GM12878 (cell line): ENCODE data around the gene CACNA2D3. TPM values are rescaled to one million over a fixed set of nuclear protein-coding genes. Genes with fewer than 3 reads are reported as not detected.

Experiments used
- ATAC-seq: fragments of 200-7000 bp; cut with Tn5 transposase; 3 replicates; pipeline ENCODE4 v1.9.1; 2020; ENCODE audit warnings: mild to moderate bottlenecking, moderate library complexity
- BruUV-seq: library from RNA; stranded (reverse); fragments of 400-500 nt; replicated peaks from 2 replicates; lab custom pipeline; 2021; lab: Mats Ljungman, UMichigan
- CTCF ChIA-PET: fragments of 300-600 bp; sonication (Branson Sonifier 250); formaldehyde crosslinking; extraction: SDS; loops from one replicate; lab custom pipeline; 2021; ENCODE audit warnings: inconsistent platforms; lab: Yijun Ruan, JAX
- POLR2A ChIA-PET: fragments of 350-600 bp; formaldehyde crosslinking; extraction: SDS; loops from one replicate; lab custom pipeline; 2021; ENCODE audit warnings: inconsistent platforms; lab: Charles Lee
- RAD21 ChIA-PET: fragments of 300-600 bp; sonication (Branson Sonifier 250); formaldehyde crosslinking; loops from one replicate; lab custom pipeline; 2023; ENCODE audit warnings: antibody characterized with exemption; ENCODE audit not compliant: unreplicated experiment; lab: Charles Lee
- SMC1A ChIA-PET: fragments of 300-600 bp; sonication (Branson Sonifier 250); formaldehyde crosslinking; loops from one replicate; lab custom pipeline; 2023; ENCODE audit not compliant: unreplicated experiment, uncharacterized antibody; lab: Charles Lee
- DNase-seq: peaks from one replicate; pipeline ENCODE4 v3.0.0-alpha.2; 2011; ENCODE audit warnings: low read depth, low spot score
- FAIRE-seq: peaks from 3 replicates; lab custom pipeline; 2011; peaks lifted over from hg19 to GRCh38; lab: Jason Lieb, UNC
- H2AFZ ChIP-seq: 2 replicates; pipeline ENCODE4 v1.6.0; 2011; ENCODE audit warnings: low read depth, low read length, control low read depth; ENCODE audit not compliant: control insufficient read depth
- H3K27ac ChIP-seq: 2 replicates; pipeline ENCODE4 v1.5.1; 2011; ENCODE audit warnings: control low read depth; ENCODE audit not compliant: control insufficient read depth, insufficient read depth
- H3K27me3 ChIP-seq, 2 experiments: replicated peaks in 1 of 2; 2 replicates each; pipeline versions ENCODE4 v1.6.0 to v1.6.1; 2011; ENCODE audit warnings: low read length in 1 of 2; ENCODE audit not compliant: control insufficient read depth in 2 of 2, insufficient read depth in 2 of 2
- H3K36me3 ChIP-seq, 2 experiments: 2 replicates each; pipeline ENCODE4 v1.5.1; 2011; ENCODE audit warnings: low read length in 1 of 2; ENCODE audit not compliant: control insufficient read depth in 2 of 2, insufficient read depth in 2 of 2
- H3K4me1 ChIP-seq: 2 replicates; pipeline ENCODE4 v1.6.1; 2011; ENCODE audit warnings: mild to moderate bottlenecking, low read length, moderate library complexity, mixed read lengths; ENCODE audit not compliant: control insufficient read depth, insufficient read depth
- H3K4me2 ChIP-seq: 2 replicates; pipeline ENCODE4 v1.6.0; 2011; ENCODE audit warnings: control low read depth; ENCODE audit not compliant: control insufficient read depth, insufficient read depth
- H3K4me3 ChIP-seq: fragments of 200-600 bp; sonication (generic); 2 replicates; pipeline ENCODE4 v1.5.1; 2016
- H3K79me2 ChIP-seq: 2 replicates; pipeline ENCODE4 v1.6.0; 2011; ENCODE audit warnings: low read length; ENCODE audit not compliant: control insufficient read depth, insufficient read depth
- H3K9ac ChIP-seq: 2 replicates; pipeline ENCODE4 v1.8.0; 2011; ENCODE audit warnings: low read length, control low read depth, mixed read lengths; ENCODE audit not compliant: control insufficient read depth, insufficient read depth
- H3K9me3 ChIP-seq: replicated peaks from 3 replicates; pipeline ENCODE4 v1.5.1; 2011; ENCODE audit warnings: mild to moderate bottlenecking, low read length; ENCODE audit not compliant: control insufficient read depth, insufficient read depth
- H4K20me1 ChIP-seq: 2 replicates; pipeline ENCODE4 v1.6.0; 2011; ENCODE audit not compliant: control insufficient read depth, insufficient read depth
- HCFC1 ChIP-seq: fragments of 150-350 bp; IDR thresholded peaks from 2 replicates; pipeline ENCODE4 v1.6.1; 2014; ENCODE audit warnings: low read length
- IRF5 ChIP-seq: fragments of 450-650 bp; IDR thresholded peaks from 2 replicates; pipeline ENCODE4 v1.6.1; 2017; ENCODE audit warnings: borderline replicate concordance
- MXI1 ChIP-seq: fragments of 150-350 bp; IDR thresholded peaks from 2 replicates; pipeline ENCODE4 v1.6.1; 2011; ENCODE audit warnings: low read depth, mild to moderate bottlenecking, inconsistent platforms, low read length, improper control_type of control experiment
- PAX8 ChIP-seq: fragments of 450-650 bp; IDR thresholded peaks from 2 replicates; pipeline ENCODE4 v1.6.1; 2017; ENCODE audit warnings: mild to moderate bottlenecking, moderate library complexity
- RB1 ChIP-seq: fragments of 450-650 bp; formaldehyde crosslinking; IDR thresholded peaks from 2 replicates; pipeline ENCODE4 v1.6.1; 2017; ENCODE audit warnings: mild to moderate bottlenecking, borderline replicate concordance
- WGBS: methylation state at CpG from one replicate; pipeline ENCODE4 v1.1.6; 2016; ENCODE audit warnings: low lambda C conversion rate; ENCODE audit not compliant: insufficient replicate concordance, insufficient coverage; ENCODE audit errors: missing lambda C conversion rate; 5-methylcytosine and 5-hydroxymethylcytosine counted together
- in situ Hi-C: fragments of 300-500 bp; cut with MboI; formaldehyde crosslinking; loops from 9 replicates; pipeline ENCODE4 v1.14.3; 2018; ENCODE audit warnings: mixed read lengths
- intact Hi-C: fragments of 100-400 bp; cut with micrococcal nuclease; formaldehyde crosslinking; loops from one replicate; pipeline ENCODE4 v1.14.2; 2022; ENCODE audit not compliant: unreplicated experiment
- polyA plus RNA-seq, 11 experiments: library from polyadenylated mRNA; depleted of rRNA in 4 of 11; unstranded in 6 of 11; stranded (reverse) in 5 of 11; fragments of >200 nt; fragmentation: Nextera tagmentation in 4 of 11; fragmentation: Illumina TruSeq in 1 of 11; extraction: Ambion mirVana in 4 of 11; extraction: Trizol in 1 of 11; gene quantifications; 1 replicate in 1 of 11; 2 replicates in 10 of 11; pipeline versions ENCODE4 v1.2.1 to v1.2.3, GENCODE V29; 2011 to 2016; ENCODE audit warnings: inconsistent platforms in 2 of 11, missing spikeins in 2 of 11, low read depth in 1 of 11
- total RNA-seq, 4 experiments: library from RNA; depleted of rRNA in 3 of 4; stranded (reverse); fragments of >200 nt in 3 of 4; fragmentation: Illumina TruSeq in 1 of 4; extraction: Trizol in 1 of 4; gene quantifications; 2 replicates each; pipeline versions ENCODE4 v1.2.1 to v1.2.3, GENCODE V29; 2013 to 2021
- TF ChIP-seq, protein P1 (sequence below): fragments of 450-650 bp; IDR thresholded peaks from 2 replicates; pipeline ENCODE4 v1.6.1; 2017; ENCODE audit warnings: mild to moderate bottlenecking, moderate library complexity

CACNA2D3 gene
- total and polyA plus RNA-seq, 10 of the 15 experiments (the other 5 are each of a cell fraction or from before 2014, with no cell fraction given), result not detected

DNA sequence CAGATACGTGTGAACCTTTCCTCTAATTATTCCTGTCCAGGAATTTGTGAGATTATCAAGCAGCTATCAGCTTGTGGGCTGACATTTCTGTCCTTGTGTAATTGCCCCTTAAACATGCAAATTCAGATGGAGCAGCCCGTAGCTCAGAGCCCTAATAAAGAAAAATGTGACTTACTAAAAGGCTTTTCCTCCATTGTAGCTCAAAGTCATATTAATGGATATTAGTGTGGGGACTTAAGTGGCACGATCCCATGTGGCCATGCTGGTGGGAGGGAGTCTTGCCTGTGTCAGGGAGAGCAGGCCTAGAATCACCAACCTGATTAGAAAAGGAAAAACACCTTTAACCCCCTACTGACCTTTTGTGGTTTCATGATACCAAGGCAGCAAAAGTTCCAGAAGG lies 406.3 kb downstream of the CACNA2D3 start:
- BruUV-seq, result no TSS peak
- no peak for ATAC-seq
- 20% methylated on average over 3 of the region's 3 CpGs for WGBS
- no peak for TF ChIP-seq HCFC1
- TF ChIP-seq RB1, result no peak
- ChIA-PET POLR2A (no interaction called here), RAD21 (no interaction called here), CTCF (interaction anchor here (0.6 kb wide), 1 partner anchor 36 kb away, joined by 3 read pairs; no protein-coding TSS in a partner anchor), SMC1A (no interaction called here)
- no peak for DNase-seq
- Histone ChIP-seq H3K4me2 (no peak overlapping the region), H3K27ac (no peak overlapping the region), H3K4me1 (no peaks in the 10 kb centered on the region), H2AFZ (no peak overlapping the region), H3K27me3 (no peaks in the 10 kb centered on the region; a peak in 1 of 4 replicates), H3K36me3 (no peaks in the 10 kb centered on the region), H3K9me3 (no peaks in the 10 kb centered on the region), H3K79me2 (no peaks in the 10 kb centered on the region), H3K9ac (no peak overlapping the region), H4K20me1 (no peaks in the 10 kb centered on the region), H3K4me3 (no peak overlapping the region)
- FAIRE-seq, result no peak
- in situ Hi-C loops (no loop called here), intact Hi-C loops (no loop called here)

GRCh38 chr3:54530091-54530490 lies 407.7 kb downstream of the CACNA2D3 start:
- H3K27ac ChIP-seq, result no peak overlapping the region
- no peak for FAIRE-seq
- ATAC-seq, result no peak
- RAD21 ChIA-PET, result no interaction called here
- intact Hi-C loops, result no loop called here
- no peaks in the 10 kb centered on the region for H3K79me2 ChIP-seq
- in situ Hi-C loops, result no loop called here
- H3K27me3 ChIP-seq, result no peaks in the 10 kb centered on the region; a peak in 1 of 4 replicates
- H3K4me3 ChIP-seq, result no peak overlapping the region
- no peak for TF ChIP-seq IRF5
- TF ChIP-seq, protein P1, sequence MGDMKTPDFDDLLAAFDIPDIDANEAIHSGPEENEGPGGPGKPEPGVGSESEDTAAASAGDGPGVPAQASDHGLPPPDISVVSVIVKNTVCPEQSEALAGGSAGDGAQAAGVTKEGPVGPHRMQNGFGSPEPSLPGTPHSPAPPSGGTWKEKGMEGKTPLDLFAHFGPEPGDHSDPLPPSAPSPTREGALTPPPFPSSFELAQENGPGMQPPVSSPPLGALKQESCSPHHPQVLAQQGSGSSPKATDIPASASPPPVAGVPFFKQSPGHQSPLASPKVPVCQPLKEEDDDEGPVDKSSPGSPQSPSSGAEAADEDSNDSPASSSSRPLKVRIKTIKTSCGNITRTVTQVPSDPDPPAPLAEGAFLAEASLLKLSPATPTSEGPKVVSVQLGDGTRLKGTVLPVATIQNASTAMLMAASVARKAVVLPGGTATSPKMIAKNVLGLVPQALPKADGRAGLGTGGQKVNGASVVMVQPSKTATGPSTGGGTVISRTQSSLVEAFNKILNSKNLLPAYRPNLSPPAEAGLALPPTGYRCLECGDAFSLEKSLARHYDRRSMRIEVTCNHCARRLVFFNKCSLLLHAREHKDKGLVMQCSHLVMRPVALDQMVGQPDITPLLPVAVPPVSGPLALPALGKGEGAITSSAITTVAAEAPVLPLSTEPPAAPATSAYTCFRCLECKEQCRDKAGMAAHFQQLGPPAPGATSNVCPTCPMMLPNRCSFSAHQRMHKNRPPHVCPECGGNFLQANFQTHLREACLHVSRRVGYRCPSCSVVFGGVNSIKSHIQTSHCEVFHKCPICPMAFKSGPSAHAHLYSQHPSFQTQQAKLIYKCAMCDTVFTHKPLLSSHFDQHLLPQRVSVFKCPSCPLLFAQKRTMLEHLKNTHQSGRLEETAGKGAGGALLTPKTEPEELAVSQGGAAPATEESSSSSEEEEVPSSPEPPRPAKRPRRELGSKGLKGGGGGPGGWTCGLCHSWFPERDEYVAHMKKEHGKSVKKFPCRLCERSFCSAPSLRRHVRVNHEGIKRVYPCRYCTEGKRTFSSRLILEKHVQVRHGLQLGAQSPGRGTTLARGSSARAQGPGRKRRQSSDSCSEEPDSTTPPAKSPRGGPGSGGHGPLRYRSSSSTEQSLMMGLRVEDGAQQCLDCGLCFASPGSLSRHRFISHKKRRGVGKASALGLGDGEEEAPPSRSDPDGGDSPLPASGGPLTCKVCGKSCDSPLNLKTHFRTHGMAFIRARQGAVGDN, result no peak
- no peak for TF ChIP-seq MXI1
- TF ChIP-seq PAX8, result no peak
- no peak overlapping the region for H3K4me2 ChIP-seq
- CTCF ChIA-PET, result no interaction called here
- WGBS, result 37% methylated on average over 5 of the region's 5 CpGs
- H3K36me3 ChIP-seq, result no peaks in the 10 kb centered on the region
- SMC1A ChIA-PET, result no interaction called here
- DNase-seq, result no peak
- H3K9me3 ChIP-seq, result no peaks in the 10 kb centered on the region
- no TSS peak for BruUV-seq
- H2AFZ ChIP-seq, result no peak overlapping the region
- no peak overlapping the region for H3K9ac ChIP-seq
- POLR2A ChIA-PET, result no interaction called here
- H4K20me1 ChIP-seq, result no peaks in the 10 kb centered on the region
- no peaks in the 10 kb centered on the region for H3K4me1 ChIP-seq
